ENCODE measurements around the gene ERBB4.
"Not testable (repeated sequence)": the region's sequence is repeated elsewhere in the genome, so short reads cannot be mapped to it uniquely, and the experiment has no call there.

Gene ERBB4

GRCh38 chr2:211671977-211672376, 866.6 kb downstream of the ERBB4 start:
- DNase-seq = no peak

GRCh38 chr2:211665299-211665698, 873.3 kb downstream of the ERBB4 start:
- DNase-seq = no peak

- no peak for DNase-seq
These were observed 874.3 kb downstream of the ERBB4 start for GRCh38 chr2:211664321-211664720.

- DNase-seq = no peak
These were observed 884.3 kb downstream of the ERBB4 start for GRCh38 chr2:211654211-211654780.

GRCh38 chr2:211652327-211652726, 886.3 kb downstream of the ERBB4 start:
- no peak for DNase-seq

GRCh38 chr2:211649331-211649730, 889.3 kb downstream of the ERBB4 start:
- DNase-seq = no peak

GRCh38 chr2:211631503-211631902, 907.1 kb downstream of the ERBB4 start:
- no peak for DNase-seq

GRCh38 chr2:211623096-211623495, 915.5 kb downstream of the ERBB4 start:
- no peak for DNase-seq

GRCh38 chr2:211620986-211621385, 917.6 kb downstream of the ERBB4 start:
- no peak for DNase-seq

- DNase-seq = no peak
These were observed 920.8 kb downstream of the ERBB4 start for GRCh38 chr2:211617803-211618202.

GRCh38 chr2:211611621-211612020, 927.0 kb downstream of the ERBB4 start:
- DNase-seq = no peak

GRCh38 chr2:211611061-211611518, 927.5 kb downstream of the ERBB4 start:
- DNase-seq = no peak

- no peak for DNase-seq
These were observed 929.5 kb downstream of the ERBB4 start for GRCh38 chr2:211609127-211609526.

GRCh38 chr2:211599146-211599545, 939.5 kb downstream of the ERBB4 start:
- no peak for DNase-seq

GRCh38 chr2:211598238-211598637, 940.4 kb downstream of the ERBB4 start:
- no peak for DNase-seq

GRCh38 chr2:211592006-211592405, 946.6 kb downstream of the ERBB4 start:
- not testable (repeated sequence) for DNase-seq

- DNase-seq = no peak
These were observed 947.2 kb downstream of the ERBB4 start for GRCh38 chr2:211591426-211591825.

- DNase-seq = no peak
These were observed 970.2 kb downstream of the ERBB4 start for GRCh38 chr2:211568439-211568838.

GRCh38 chr2:211564441-211564840, 974.2 kb downstream of the ERBB4 start:
- DNase-seq = no peak

- no peak for DNase-seq
These were observed 993.0 kb downstream of the ERBB4 start for GRCh38 chr2:211545582-211545981.

GRCh38 chr2:211534632-211535031, 1004.0 kb downstream of the ERBB4 start:
- DNase-seq = no peak

GRCh38 chr2:211524248-211524647, 1014.4 kb downstream of the ERBB4 start:
- DNase-seq = peak; percentile 3

- DNase-seq = no peak
These were observed 1022.1 kb downstream of the ERBB4 start for GRCh38 chr2:211516537-211516936.

GRCh38 chr2:211514049-211514448, 1024.6 kb downstream of the ERBB4 start:
- no peak for DNase-seq

GRCh38 chr2:211513446-211513845, 1025.2 kb downstream of the ERBB4 start:
- DNase-seq = no peak
